OCI-LY7 (cell line): ENCODE measurements around the gene ADAM29.

Experiments
- CTCF ChIP-seq: fragments of 200-600 bp; sonication (generic); conservative IDR thresholded peaks from 2 replicates; pipeline ENCODE4 v1.5.1; 2014; ENCODE audit warnings: mild to moderate bottlenecking, antibody characterized with exemption, low read length, moderate library complexity, mixed read lengths
- EZH2phosphoT487 ChIP-seq: fragments of 200-600 bp; sonication (generic); IDR thresholded peaks from 2 replicates; pipeline ENCODE4 v1.6.1; 2018; ENCODE audit warnings: low read depth, borderline replicate concordance, mild to moderate bottlenecking, mixed run types, antibody characterized with exemption, low read length, moderate library complexity, mixed read lengths

- no peak for TF ChIP-seq CTCF
- TF ChIP-seq EZH2phosphoT487 = no peak
Observed at GRCh38 chr4:174926958-174927357, 8.8 kb downstream of the ADAM29 start.
